Measurements from ENCODE around the gene KRT14. TPM values are rescaled to one million over a fixed set of nuclear protein-coding genes. Genes with fewer than 3 reads are reported as not detected.
"Not testable (repeated sequence)": the region's sequence is repeated elsewhere in the genome, so short reads cannot be mapped to it uniquely, and the experiment has no call there.

Gene KRT14
- total RNA-seq, 5 donors from 2014 or later (not counting 1 experiment from before 2014, with no cell fraction given) = not detected

- H3K9me3 ChIP-seq = no peaks in the 10 kb centered on the region
- Mint-ChIP-seq H3K4me1 (no peaks in the 10 kb centered on the region), H3K27ac (peak overlapping the region in 1 of 2 donors; percentile 48), H3K9me3 (no peaks in the 10 kb centered on the region), H3K4me3 (no peak overlapping the region), H3K27me3 (peaks cover 0 to 26% of the 10 kb centered on the region in 2 donors), H3K36me3 (no peaks in the 10 kb centered on the region)
- no peak overlapping the region for H3K4me3 ChIP-seq (ENCODE audit: control insufficient read depth in 1 of 2, extremely low read depth in 1 of 2, low read length in 1 of 2)
- POLR2A ChIA-PET = no interaction called here
- H3K27me3 ChIP-seq (replicated peaks in 1 of 2; ENCODE audit: control insufficient read depth in 2 of 2, extremely low read depth in 1 of 2, insufficient read depth in 2 of 2, low read length in 1 of 2) = peaks cover 0 to 34% of the 10 kb centered on the region in 2 experiments
- H3K4me1 ChIP-seq (ENCODE audit: control insufficient read depth in 1 of 2, extremely low read depth in 1 of 2, insufficient read depth in 2 of 2, low read length in 2 of 2) = no peaks in the 10 kb centered on the region
- WGBS (ENCODE audit: insufficient coverage) = 70% methylated on average over 6 of the region's 20 CpGs
- no peak overlapping the region for H3K27ac ChIP-seq (ENCODE audit: low read length)
- H3K36me3 ChIP-seq (ENCODE audit: control insufficient read depth in 2 of 2, extremely low read depth in 1 of 2, insufficient read depth in 1 of 2, low read length in 1 of 2) = no peaks in the 10 kb centered on the region
- DNase-seq (no peak), ATAC-seq (replicated peaks in 1 of 4) (no peak)
- CTCF ChIA-PET = no interaction called here
Measured at GRCh38 chr17:41619036-41619926, 32.6 kb upstream of the KRT14 start.

GRCh38 chr17:41618341-41619035 lies 31.8 kb upstream of the KRT14 start:
- no peak for DNase-seq
- POLR2A ChIA-PET = no interaction called here
- 77% methylated on average over 7 of the region's 13 CpGs for WGBS (ENCODE audit: insufficient coverage)

GRCh38 chr17:41617698-41618097 lies 31.0 kb upstream of the KRT14 start:
- H3K36me3 ChIP-seq (ENCODE audit: control insufficient read depth in 2 of 2, extremely low read depth in 1 of 2, insufficient read depth in 1 of 2, low read length in 1 of 2) = no peaks in the 10 kb centered on the region
- peaks cover 0 to 31% of the 10 kb centered on the region in 2 experiments for H3K27me3 ChIP-seq (replicated peaks in 1 of 2; ENCODE audit: control insufficient read depth in 2 of 2, extremely low read depth in 1 of 2, insufficient read depth in 2 of 2, low read length in 1 of 2)
- Mint-ChIP-seq H3K27ac (no peak overlapping the region), H3K9me3 (no peaks in the 10 kb centered on the region), H3K27me3 (peaks cover 7 to 28% of the 10 kb centered on the region in 2 donors), H3K36me3 (no peaks in the 10 kb centered on the region), H3K4me1 (no peaks in the 10 kb centered on the region), H3K4me3 (no peak overlapping the region)
- CTCF ChIA-PET = no interaction called here
- H3K4me1 ChIP-seq (ENCODE audit: control insufficient read depth in 1 of 2, extremely low read depth in 1 of 2, insufficient read depth in 2 of 2, low read length in 2 of 2) = no peaks in the 10 kb centered on the region
- ATAC-seq (replicated peaks in 1 of 4) (no peak), DNase-seq (no peak)
- H3K27ac ChIP-seq (ENCODE audit: low read length) = no peak overlapping the region
- POLR2A ChIA-PET = no interaction called here
- no peaks in the 10 kb centered on the region for H3K9me3 ChIP-seq
- WGBS (ENCODE audit: insufficient coverage) = 81% methylated on average over 8 of the region's 11 CpGs
- no peak overlapping the region for H3K4me3 ChIP-seq (ENCODE audit: control insufficient read depth in 1 of 2, extremely low read depth in 1 of 2, low read length in 1 of 2)

More at GRCh38 chr17:41618341-41619035, 31.8 kb upstream of the KRT14 start:
- Mint-ChIP-seq H3K4me1 (no peaks in the 10 kb centered on the region), H3K27ac (no peak overlapping the region), H3K36me3 (no peaks in the 10 kb centered on the region), H3K27me3 (peaks cover 4 to 26% of the 10 kb centered on the region in 2 donors), H3K9me3 (no peaks in the 10 kb centered on the region), H3K4me3 (no peak overlapping the region)
- H3K27ac ChIP-seq (ENCODE audit: low read length) = no peak overlapping the region
- no peaks in the 10 kb centered on the region for H3K9me3 ChIP-seq
- CTCF ChIA-PET = no interaction called here
- ATAC-seq (replicated peaks in 1 of 4) = no peak
- no peaks in the 10 kb centered on the region for H3K36me3 ChIP-seq (ENCODE audit: control insufficient read depth in 2 of 2, extremely low read depth in 1 of 2, insufficient read depth in 1 of 2, low read length in 1 of 2)
- H3K4me1 ChIP-seq (ENCODE audit: control insufficient read depth in 1 of 2, extremely low read depth in 1 of 2, insufficient read depth in 2 of 2, low read length in 2 of 2) = no peaks in the 10 kb centered on the region
- H3K4me3 ChIP-seq (ENCODE audit: control insufficient read depth in 1 of 2, extremely low read depth in 1 of 2, low read length in 1 of 2) = no peak overlapping the region
- peaks cover 0 to 32% of the 10 kb centered on the region in 2 experiments for H3K27me3 ChIP-seq (replicated peaks in 1 of 2; ENCODE audit: control insufficient read depth in 2 of 2, extremely low read depth in 1 of 2, insufficient read depth in 2 of 2, low read length in 1 of 2)

- no peak overlapping the region for H3K4me3 Mint-ChIP-seq
- ChIA-PET POLR2A (no interaction called here), CTCF (no interaction called here)
- peaks cover 7 to 29% of the 10 kb centered on the region in 2 donors for H3K27me3 Mint-ChIP-seq
- Histone ChIP-seq H3K27ac (ENCODE audit: low read length) (no peak overlapping the region), H3K4me1 (ENCODE audit: control insufficient read depth in 1 of 2, extremely low read depth in 1 of 2, insufficient read depth in 2 of 2, low read length in 2 of 2) (no peaks in the 10 kb centered on the region), H3K9me3 (no peaks in the 10 kb centered on the region), H3K27me3 (replicated peaks in 1 of 2; ENCODE audit: control insufficient read depth in 2 of 2, extremely low read depth in 1 of 2, insufficient read depth in 2 of 2, low read length in 1 of 2) (peaks cover 0 to 34% of the 10 kb centered on the region in 2 experiments), H3K36me3 (ENCODE audit: control insufficient read depth in 2 of 2, extremely low read depth in 1 of 2, insufficient read depth in 1 of 2, low read length in 1 of 2) (no peaks in the 10 kb centered on the region), H3K4me3 (ENCODE audit: control insufficient read depth in 1 of 2, extremely low read depth in 1 of 2, low read length in 1 of 2) (no peak overlapping the region)
- no peak overlapping the region for H3K27ac Mint-ChIP-seq
- no peaks in the 10 kb centered on the region for H3K9me3 Mint-ChIP-seq
- no peak for DNase-seq
- ATAC-seq (replicated peaks in 1 of 4) = no peak
- WGBS (ENCODE audit: insufficient coverage) = no CpG with 5 or more reads among the region's 3 CpGs
- no peaks in the 10 kb centered on the region for H3K4me1 Mint-ChIP-seq
- H3K36me3 Mint-ChIP-seq = no peaks in the 10 kb centered on the region
Measured at GRCh38 chr17:41617136-41617535, 30.4 kb upstream of the KRT14 start.

GRCh38 chr17:41616486-41616885 lies 29.8 kb upstream of the KRT14 start:
- H3K27ac Mint-ChIP-seq; H3K36me3 Mint-ChIP-seq; H3K4me3 ChIP-seq (ENCODE audit: control insufficient read depth in 1 of 2, extremely low read depth in 1 of 2, low read length in 1 of 2); DNase-seq; POLR2A ChIA-PET; H3K36me3 ChIP-seq (ENCODE audit: control insufficient read depth in 2 of 2, extremely low read depth in 1 of 2, insufficient read depth in 1 of 2, low read length in 1 of 2); H3K27ac ChIP-seq (ENCODE audit: low read length); H3K9me3 Mint-ChIP-seq; H3K4me3 Mint-ChIP-seq; H3K9me3 ChIP-seq; CTCF ChIA-PET; H3K4me1 ChIP-seq (ENCODE audit: control insufficient read depth in 1 of 2, extremely low read depth in 1 of 2, insufficient read depth in 2 of 2, low read length in 2 of 2); H3K4me1 Mint-ChIP-seq; ATAC-seq (replicated peaks in 1 of 4): not testable (repeated sequence)
- WGBS (ENCODE audit: insufficient coverage) = 27% methylated on average over 1 of the region's 4 CpGs
- peaks cover 7 to 31% of the 10 kb centered on the region in 2 donors for H3K27me3 Mint-ChIP-seq
- peaks cover 0 to 34% of the 10 kb centered on the region in 2 experiments for H3K27me3 ChIP-seq (replicated peaks in 1 of 2; ENCODE audit: control insufficient read depth in 2 of 2, extremely low read depth in 1 of 2, insufficient read depth in 2 of 2, low read length in 1 of 2)

- Histone ChIP-seq H3K4me3 (ENCODE audit: control insufficient read depth in 1 of 2, extremely low read depth in 1 of 2, low read length in 1 of 2) (no peak overlapping the region), H3K27me3 (replicated peaks in 1 of 2; ENCODE audit: control insufficient read depth in 2 of 2, extremely low read depth in 1 of 2, insufficient read depth in 2 of 2, low read length in 1 of 2) (peaks cover 0 to 41% of the 10 kb centered on the region in 2 experiments), H3K9me3 (no peaks in the 10 kb centered on the region), H3K36me3 (ENCODE audit: control insufficient read depth in 2 of 2, extremely low read depth in 1 of 2, insufficient read depth in 1 of 2, low read length in 1 of 2) (no peaks in the 10 kb centered on the region), H3K27ac (ENCODE audit: low read length) (no peak overlapping the region), H3K4me1 (ENCODE audit: control insufficient read depth in 1 of 2, extremely low read depth in 1 of 2, insufficient read depth in 2 of 2, low read length in 2 of 2) (no peaks in the 10 kb centered on the region)
- Mint-ChIP-seq H3K36me3 (no peaks in the 10 kb centered on the region), H3K27ac (no peak overlapping the region), H3K4me3 (no peak overlapping the region), H3K9me3 (no peaks in the 10 kb centered on the region), H3K4me1 (no peaks in the 10 kb centered on the region), H3K27me3 (peaks cover 7 to 33% of the 10 kb centered on the region in 2 donors)
- POLR2A ChIA-PET = no interaction called here
- DNase-seq (no peak), ATAC-seq (replicated peaks in 1 of 4) (no peak)
- CTCF ChIA-PET = no interaction called here
- 67% methylated on average over 6 of the region's 7 CpGs for WGBS (ENCODE audit: insufficient coverage)
Measured at GRCh38 chr17:41615454-41615853, 28.8 kb upstream of the KRT14 start.

All from T-cell (primary cell).